Gastroesophageal sphincter (tissue), 4 donors: ENCODE data around the gene ANP32B. TPM values are rescaled to one million over a fixed set of nuclear protein-coding genes. Genes with fewer than 3 reads are reported as not detected.
A peak's percentile ranks its signal among the peaks of the same experiment; 100 is the strongest.

Experiments used
- ATAC-seq: fragments of 150-250 bp; one replicate; pipeline ENCODE4 v1.9.1; 2016; ENCODE audit warnings: mild to moderate bottlenecking, moderate library complexity
- H3K27ac ChIP-seq, 4 donors: fragments of 200-600 bp; sonication (generic) in 3 of 4; 1 replicate in 3 of 4; 2 replicates in 1 of 4; pipeline ENCODE4 v1.5.1; 2016 to 2019
- H3K27me3 ChIP-seq: fragments of 200-600 bp; sonication (generic); one replicate; pipeline ENCODE4 v1.5.1; 2019
- H3K36me3 ChIP-seq, 2 donors: fragments of 200-600 bp; sonication (generic); one replicate each; pipeline ENCODE4 v1.5.1; 2019; ENCODE audit warnings: control low read depth in 1 of 2
- H3K4me1 ChIP-seq, 3 donors: fragments of 200-600 bp; sonication (generic); 1 replicate in 2 of 3; 2 replicates in 1 of 3; pipeline ENCODE4 v1.5.1; 2016 to 2019; ENCODE audit warnings: control low read depth in 2 of 3
- H3K4me3 ChIP-seq, 2 donors: fragments of 200-600 bp; sonication (generic); one replicate each; pipeline ENCODE4 v1.5.1; 2019; ENCODE audit warnings: mild to moderate bottlenecking in 1 of 2, moderate library complexity in 1 of 2
- H3K9me3 ChIP-seq, 3 donors: fragments of 200-600 bp; sonication (generic); one replicate each; pipeline ENCODE4 v1.5.1; 2017 to 2019; ENCODE audit warnings: control low read depth in 2 of 3
- CTCF ChIP-seq, 4 experiments: fragments of 200-600 bp in 2 of 4; fragments of 450-650 bp in 2 of 4; sonication (generic) in 1 of 4; IDR thresholded peaks; one replicate each; pipeline ENCODE4 v1.5.1; 2017 to 2019; ENCODE audit warnings: antibody characterized with exemption in 4 of 4, mild to moderate bottlenecking in 2 of 4, moderate library complexity in 2 of 4
- EP300 ChIP-seq: sonication (generic); formaldehyde crosslinking; IDR thresholded peaks from one replicate; pipeline ENCODE4 v1.6.1; 2017; ENCODE audit warnings: antibody characterized with exemption, mild to moderate bottlenecking
- POLR2A ChIP-seq, 2 donors: fragments of 450-650 bp; IDR thresholded peaks; one replicate each; pipeline ENCODE4 v1.6.1; 2017; ENCODE audit warnings: antibody characterized with exemption in 2 of 2, mild to moderate bottlenecking in 2 of 2, moderate library complexity in 1 of 2
- POLR2AphosphoS5 ChIP-seq: sonication (generic); formaldehyde crosslinking; IDR thresholded peaks from one replicate; pipeline ENCODE4 v1.6.1; 2017; ENCODE audit warnings: antibody characterized with exemption
- WGBS, 2 donors: methylation state at CpG; one replicate each; pipeline ENCODE4 v1.1.5; 2018; ENCODE audit warnings: low coverage in 1 of 2; 5-methylcytosine and 5-hydroxymethylcytosine counted together
- total RNA-seq, 4 donors: library from RNA; depleted of rRNA; stranded (reverse); fragments of >200 nt; gene quantifications; one replicate each; pipeline ENCODE4 v1.1.0, GENCODE V29; 2016

ANP32B gene
- 10 to 100 TPM; 33.0 to 41.0 (median 36.1) TPM for total RNA-seq

GRCh38 chr9:97982683-97983588 lies at the start of gene ANP32B:
ANP32B (plus strand) TSS chr9:97983341; CDS start chr9:97983556, 215 bp downstream.
- no CpG with 5 or more reads among the region's 105 CpGs for WGBS, 2 donors
- Histone ChIP-seq H3K4me1 (peaks cover 0 to 65% (median 10%) of the 10 kb centered on the region in 3 donors), H3K4me3 (peak within 1 kb of the TSS; percentile 84 to 89), H3K27me3 (no peaks in the 10 kb centered on the region), H3K36me3 (no peaks in the 10 kb centered on the region), H3K27ac (peak within 1 kb of the TSS; percentile 95 to 98 (median 96)), H3K9me3 (no peaks in the 10 kb centered on the region)
- TF ChIP-seq POLR2AphosphoS5: peak; percentile 39
- TF ChIP-seq POLR2A (IDR thresholded peaks at IDR 0.05): peak in 1 of 2 donors; percentile 47
- peak; percentile 72 to 96 (median 93) for TF ChIP-seq CTCF (IDR thresholded peaks at IDR 0.05)
- no peak for TF ChIP-seq EP300
- ATAC-seq: peak; percentile 91

- peaks cover 89% of the 10 kb centered on the region for H3K27me3 ChIP-seq
- H3K27ac ChIP-seq: no peak overlapping the region
- H3K36me3 ChIP-seq: no peaks in the 10 kb centered on the region
- no peak overlapping the region for H3K4me3 ChIP-seq
- no peaks in the 10 kb centered on the region for H3K4me1 ChIP-seq
- 23 to 29% methylated on average over 4 to 6 of the region's 6 CpGs for WGBS, 2 donors
- TF ChIP-seq POLR2AphosphoS5 (no peak), EP300 (no peak), POLR2A (IDR thresholded peaks at IDR 0.05) (no peak), CTCF (IDR thresholded peaks at IDR 0.05) (no peak)
- no peaks in the 10 kb centered on the region for H3K9me3 ChIP-seq
- ATAC-seq: no peak
Measured at GRCh38 chr9:97934321-97935115, 48.6 kb upstream of the ANP32B start.

GRCh38 chr9:97935276-97935675 lies 47.9 kb upstream of the ANP32B start:
- 67 to 93% methylated on average over 1 of the region's 1 CpG for WGBS, 2 donors

GRCh38 chr9:97936998-97937397 lies 46.1 kb upstream of the ANP32B start:
- Histone ChIP-seq H3K27ac (no peak overlapping the region), H3K9me3 (no peaks in the 10 kb centered on the region), H3K4me1 (no peaks in the 10 kb centered on the region), H3K27me3 (peaks cover 69% of the 10 kb centered on the region), H3K4me3 (no peak overlapping the region), H3K36me3 (no peaks in the 10 kb centered on the region)
- ATAC-seq: no peak
- TF ChIP-seq EP300 (no peak), CTCF (IDR thresholded peaks at IDR 0.05) (no peak), POLR2A (IDR thresholded peaks at IDR 0.05) (no peak), POLR2AphosphoS5 (no peak)

More at GRCh38 chr9:97935276-97935675, 47.9 kb upstream of the ANP32B start:
- TF ChIP-seq EP300: no peak
- TF ChIP-seq POLR2AphosphoS5: no peak
- TF ChIP-seq CTCF (IDR thresholded peaks at IDR 0.05): no peak
- no peak for TF ChIP-seq POLR2A (IDR thresholded peaks at IDR 0.05)
- no peaks in the 10 kb centered on the region for H3K36me3 ChIP-seq
- H3K27me3 ChIP-seq: peaks cover 83% of the 10 kb centered on the region
- H3K4me3 ChIP-seq: no peak overlapping the region
- H3K27ac ChIP-seq: no peak overlapping the region
- H3K4me1 ChIP-seq: no peaks in the 10 kb centered on the region
- no peaks in the 10 kb centered on the region for H3K9me3 ChIP-seq
- ATAC-seq: no peak
